Psoas muscle (tissue), 8 donors: ENCODE results near the gene HAL. TPM values are rescaled to one million over a fixed set of nuclear protein-coding genes. Genes with fewer than 3 reads are reported as not detected.

Experiments
- ATAC-seq, 4 donors: fragments of 200-7000 bp; cut with Tn5 transposase; one replicate each; pipeline ENCODE4 v1.9.1; 2020; ENCODE audit warnings: moderate library complexity in 3 of 4, mild to moderate bottlenecking in 2 of 4
- DNase-seq, 2 donors: peaks; one replicate each; pipeline ENCODE4 v3.0.0-alpha.2; 2020
- H3K27ac ChIP-seq: fragments of 200-600 bp; one replicate; pipeline ENCODE4 v1.8.0; 2022
- H3K27me3 ChIP-seq, 3 donors: fragments of 200-600 bp in 1 of 3; one replicate each; pipeline versions ENCODE4 v1.6.1 to v1.8.0; 2013 to 2022; ENCODE audit warnings: low read length in 2 of 3, mild to moderate bottlenecking in 2 of 3, moderate library complexity in 1 of 3; ENCODE audit not compliant: insufficient read depth in 3 of 3
- H3K36me3 ChIP-seq, 2 donors: fragments of 200-600 bp in 1 of 2; one replicate each; pipeline versions ENCODE4 v1.6.1 to v1.8.0; 2013 to 2022; ENCODE audit warnings: low read depth in 1 of 2, mild to moderate bottlenecking in 1 of 2, moderate library complexity in 1 of 2; ENCODE audit not compliant: insufficient read depth in 1 of 2
- H3K4me1 ChIP-seq: fragments of 200-600 bp; one replicate; pipeline ENCODE4 v1.8.0; 2022
- H3K4me3 ChIP-seq: fragments of 200-600 bp; one replicate; pipeline ENCODE4 v1.8.0; 2022; ENCODE audit warnings: mild to moderate bottlenecking
- H3K9me3 ChIP-seq: fragments of 200-600 bp; one replicate; pipeline ENCODE4 v1.8.0; 2022
- CTCF ChIP-seq: fragments of 200-600 bp; IDR thresholded peaks from one replicate; pipeline ENCODE4 v1.8.0; 2022; ENCODE audit warnings: antibody characterized with exemption
- WGBS, 3 donors: extraction: QIAGEN DNeasy Blood & Tissue Kit; methylation state at CpG; one replicate each; pipeline versions ENCODE4 v1.1.6 to v1.1.7; 2013; 5-methylcytosine and 5-hydroxymethylcytosine counted together
- intact Hi-C, 2 donors: fragments of 100-400 bp; cut with DNase I; formaldehyde crosslinking; loops; one replicate each; pipeline versions ENCODE4 v1.11.0 to v1.14.2; 2022
- polyA plus RNA-seq, 3 donors: library from polyadenylated mRNA; stranded (reverse); fragments of 200-250 nt; gene quantifications; one replicate each; pipeline ENCODE4 v1.2.3, GENCODE V29; 2013
- total RNA-seq, 4 donors: library from RNA; stranded (reverse); fragmentation: NEBNext Ultra II Directional in 2 of 4; extraction: Animal tissue kit (Norgen Biotek cat#: 25700) in 2 of 4; gene quantifications; one replicate each; pipeline versions ENCODE4 v1.2.1 to v1.2.4, GENCODE V29; 2021 to 2023
- donor health status: healthy with polysubstance abuse.
- donor health status: DM: no; HTN: no; CAD: no; lungs with moderate emphysema.
- donor health status: Bipolar disorder and iron deficiency.
- donor health status: healthy.
- donor health status: DM: yes; HTN: yes; CAD: no.
- donor health status: DM: no; HTN: no; CAD: no.
- donor health status: DM: no; HTN: no; CAD: no.
- donor health status: DM: yes; HTN: yes; CAD: no.

The HAL gene
- total and polyA plus RNA-seq, 7 donors: 0.04 to 0.34 (median 0.10) TPM; not detected in 2

- Histone ChIP-seq H3K27ac (peak overlapping the region; percentile 61), H3K4me3 (no peak overlapping the region), H3K4me1 (peaks cover 12% of the 10 kb centered on the region), H3K27me3 (no peaks in the 10 kb centered on the region), H3K9me3 (no peaks in the 10 kb centered on the region), H3K36me3 (peaks cover 0 to 86% of the 10 kb centered on the region in 2 donors)
- no peak for TF ChIP-seq CTCF
- no peak for DNase-seq
- peak; percentile 71 to 95 (median 78) for ATAC-seq
- intact Hi-C loops: no loop called here
- WGBS, 3 donors: 71 to 81% (median 73%) methylated on average over 3 of the region's 3 CpGs
These were observed 18.9 kb upstream of the HAL start for GRCh38 chr12:96014943-96015599.

GRCh38 chr12:96007729-96008128 lies 11.6 kb upstream of the HAL start:
- Histone ChIP-seq H3K9me3 (no peaks in the 10 kb centered on the region), H3K4me1 (no peaks in the 10 kb centered on the region), H3K36me3 (peaks cover 13 to 100% of the 10 kb centered on the region in 2 donors), H3K27me3 (no peaks in the 10 kb centered on the region), H3K4me3 (no peak overlapping the region), H3K27ac (no peak overlapping the region)
- DNase-seq: no peak
- no peak for ATAC-seq
- intact Hi-C loops: no loop called here
- TF ChIP-seq CTCF: no peak
- WGBS, 3 donors: 28 to 39% (median 38%) methylated on average over 1 of the region's 1 CpG

GRCh38 chr12:96006727-96007126 lies 10.6 kb upstream of the HAL start:
- no peak overlapping the region for H3K4me3 ChIP-seq
- H3K27ac ChIP-seq: no peak overlapping the region
- intact Hi-C loops: no loop called here
- DNase-seq: no peak
- ATAC-seq: no peak
- H3K36me3 ChIP-seq: peaks cover 13 to 100% of the 10 kb centered on the region in 2 donors
- H3K27me3 ChIP-seq: no peaks in the 10 kb centered on the region
- no peak for TF ChIP-seq CTCF
- WGBS, 3 donors: 92 to 93% (median 92%) methylated on average over 1 of the region's 1 CpG
- no peaks in the 10 kb centered on the region for H3K9me3 ChIP-seq
- no peaks in the 10 kb centered on the region for H3K4me1 ChIP-seq

GRCh38 chr12:96000858-96001257 lies 4.7 kb upstream of the HAL start:
- Histone ChIP-seq H3K4me3 (no peak overlapping the region), H3K36me3 (peaks cover 15 to 62% of the 10 kb centered on the region in 2 donors), H3K9me3 (no peaks in the 10 kb centered on the region), H3K27ac (no peak overlapping the region), H3K27me3 (no peaks in the 10 kb centered on the region), H3K4me1 (no peaks in the 10 kb centered on the region)
- TF ChIP-seq CTCF: no peak
- 85 to 89% (median 88%) methylated on average over 5 of the region's 5 CpGs for WGBS, 3 donors
- ATAC-seq (no peak), DNase-seq (no peak)
- intact Hi-C loops: no loop called here

- ATAC-seq: no peak
- H3K9me3 ChIP-seq: no peaks in the 10 kb centered on the region
- WGBS, 3 donors: 72 to 83% (median 78%) methylated on average over 5 of the region's 5 CpGs
- no peak for TF ChIP-seq CTCF
- DNase-seq: no peak
- no peak overlapping the region for H3K27ac ChIP-seq
- intact Hi-C loops: loop anchor here (2.0 to 5.0 kb wide), 2 partner anchors 81 to 82 kb away; no protein-coding TSS in a partner anchor
- no peak overlapping the region for H3K4me3 ChIP-seq
- H3K36me3 ChIP-seq: peaks cover 4 to 49% of the 10 kb centered on the region in 2 donors
- no peaks in the 10 kb centered on the region for H3K4me1 ChIP-seq
- H3K27me3 ChIP-seq: no peaks in the 10 kb centered on the region
These were observed 3.3 kb upstream of the HAL start for GRCh38 chr12:95999484-95999883.
